Liver (tissue), 9 donors: ENCODE results near the gene PPP1R3A. TPM values are rescaled to one million over a fixed set of nuclear protein-coding genes. Genes with fewer than 3 reads are reported as not detected.

ENCODE experiments used
- DNase-seq: peaks from one replicate; pipeline ENCODE4 v3.0.0-alpha.2; 2017; ENCODE audit warnings: low spot score
- H3K27ac ChIP-seq, 2 donors: one replicate each; pipeline ENCODE4 v1.7.0; 2013; ENCODE audit warnings: inconsistent platforms in 2 of 2, low read length in 2 of 2, control low read depth in 1 of 2, low read depth in 1 of 2, mild to moderate bottlenecking in 1 of 2
- H3K27me3 ChIP-seq, 4 donors: one replicate each; pipeline versions ENCODE4 v1.6.1 to v1.7.0; 2013; ENCODE audit warnings: low read length in 3 of 4, inconsistent platforms in 1 of 4, mild to moderate bottlenecking in 1 of 4, moderate library complexity in 1 of 4; ENCODE audit not compliant: control insufficient read depth in 4 of 4, insufficient read depth in 4 of 4
- H3K36me3 ChIP-seq, 4 donors: one replicate each; pipeline versions ENCODE4 v1.6.1 to v1.7.0; 2013; ENCODE audit warnings: low read length in 3 of 4, mild to moderate bottlenecking in 3 of 4, low read depth in 1 of 4, moderate library complexity in 1 of 4; ENCODE audit not compliant: control insufficient read depth in 4 of 4, insufficient read depth in 3 of 4
- H3K4me1 ChIP-seq, 4 donors: one replicate each; pipeline versions ENCODE4 v1.6.1 to v1.7.0; 2013; ENCODE audit warnings: low read length in 3 of 4, mild to moderate bottlenecking in 3 of 4, moderate library complexity in 1 of 4; ENCODE audit not compliant: control insufficient read depth in 4 of 4, insufficient read depth in 4 of 4
- H3K4me3 ChIP-seq, 3 donors: one replicate each; pipeline versions ENCODE4 v1.6.1 to v1.7.0; 2013; ENCODE audit warnings: low read length in 3 of 3, control low read depth in 1 of 3, low read depth in 1 of 3, mild to moderate bottlenecking in 1 of 3
- H3K9ac ChIP-seq, 2 donors: one replicate each; pipeline ENCODE4 v1.7.0; 2013; ENCODE audit warnings: low read length in 2 of 2, mild to moderate bottlenecking in 2 of 2, moderate library complexity in 2 of 2, control low read depth in 1 of 2, low read depth in 1 of 2
- H3K9me3 ChIP-seq, 4 donors: one replicate each; pipeline versions ENCODE4 v1.6.1 to v1.7.0; 2013; ENCODE audit warnings: low read length in 3 of 4; ENCODE audit not compliant: control insufficient read depth in 4 of 4
- EGR1 ChIP-seq, 2 donors: IDR thresholded peaks; 2 replicates each; pipeline ENCODE4 v1.6.1; 2016 to 2018; ENCODE audit warnings: antibody characterized with exemption in 2 of 2, low read depth in 2 of 2
- FOXA1 ChIP-seq: IDR thresholded peaks from 2 replicates; pipeline ENCODE4 v1.6.1; 2016; ENCODE audit warnings: antibody characterized with exemption
- FOXA2 ChIP-seq: IDR thresholded peaks from 2 replicates; pipeline ENCODE4 v1.6.1; 2016; ENCODE audit warnings: antibody characterized with exemption
- GABPA ChIP-seq, 2 donors: IDR thresholded peaks in 1 of 2; conservative IDR thresholded peaks in 1 of 2; 2 replicates each; pipeline ENCODE4 v1.6.1; 2016; ENCODE audit warnings: antibody characterized with exemption in 2 of 2, mild to moderate bottlenecking in 1 of 2, moderate library complexity in 1 of 2
- HNF4A ChIP-seq, 2 donors: conservative IDR thresholded peaks; 2 replicates each; pipeline ENCODE4 v1.6.1; 2016; ENCODE audit warnings: antibody characterized with exemption in 2 of 2, mild to moderate bottlenecking in 2 of 2
- JUND ChIP-seq, 2 donors: IDR thresholded peaks; 2 replicates each; pipeline ENCODE4 v1.6.1; 2016; ENCODE audit warnings: antibody characterized with exemption in 2 of 2
- MAX ChIP-seq: IDR thresholded peaks from 2 replicates; pipeline ENCODE4 v1.6.1; 2016; ENCODE audit warnings: antibody characterized with exemption
- NR2F2 ChIP-seq: IDR thresholded peaks from 2 replicates; pipeline ENCODE4 v1.6.1; 2016; ENCODE audit warnings: antibody characterized with exemption
- RAD21 ChIP-seq, 2 donors: IDR thresholded peaks; 2 replicates each; pipeline ENCODE4 v1.6.1; 2016; ENCODE audit warnings: antibody characterized with exemption in 2 of 2, mild to moderate bottlenecking in 2 of 2
- REST ChIP-seq: IDR thresholded peaks from 2 replicates; pipeline ENCODE4 v1.6.1; 2016; ENCODE audit warnings: antibody characterized with exemption, mild to moderate bottlenecking
- RXRA ChIP-seq, 2 donors: IDR thresholded peaks; 2 replicates each; pipeline ENCODE4 v1.6.1; 2017 to 2018; ENCODE audit warnings: antibody characterized with exemption in 2 of 2, mild to moderate bottlenecking in 1 of 2
- SP1 ChIP-seq: IDR thresholded peaks from 2 replicates; pipeline ENCODE4 v1.6.1; 2018; ENCODE audit warnings: antibody characterized with exemption, mild to moderate bottlenecking
- TAF1 ChIP-seq: conservative IDR thresholded peaks from 2 replicates; pipeline ENCODE4 v1.6.1; 2016; ENCODE audit warnings: antibody characterized with exemption, mild to moderate bottlenecking
- YY1 ChIP-seq: IDR thresholded peaks from 2 replicates; pipeline ENCODE4 v1.6.1; 2016; ENCODE audit warnings: antibody characterized with exemption, mild to moderate bottlenecking
- ZBTB33 ChIP-seq: IDR thresholded peaks from 2 replicates; pipeline ENCODE4 v1.6.1; 2016; ENCODE audit warnings: antibody characterized with exemption
- WGBS: extraction: QIAGEN DNeasy Blood & Tissue Kit; methylation state at CpG from one replicate; pipeline ENCODE4 v1.1.7; 2013; 5-methylcytosine and 5-hydroxymethylcytosine counted together
- polyA plus RNA-seq, 2 donors: library from polyadenylated mRNA; stranded (reverse) in 1 of 2; unstranded in 1 of 2; fragments of 200-250 nt in 1 of 2; fragments of >200 nt in 1 of 2; fragmentation: Nextera tagmentation in 1 of 2; extraction: Ambion mirVana in 1 of 2; gene quantifications; one replicate each; pipeline versions ENCODE4 v1.2.1 to v1.2.3, GENCODE V29; 2013 to 2015
- total RNA-seq, 2 donors: library from RNA; depleted of rRNA; stranded (reverse); fragments of >200 nt; gene quantifications; one replicate each; pipeline ENCODE4 v1.2.3, GENCODE V29; 2014
- TF ChIP-seq, protein P1 (sequence below): IDR thresholded peaks from 2 replicates; pipeline ENCODE4 v1.6.1; 2016; ENCODE audit warnings: antibody characterized with exemption
- TF ChIP-seq, protein P2 (sequence below): fragments of 150-350 bp; IDR thresholded peaks from 2 replicates; pipeline ENCODE4 v1.5.1; 2017; ENCODE audit warnings: improper control_type of control experiment, low read depth, low read length; ENCODE audit not compliant: missing input control
- donor health status: healthy.
- donor health status: healthy.
- donor health status: healthy.
- donor health status: healthy.
- donor health status: healthy.

The PPP1R3A gene
- total and polyA plus RNA-seq, 4 donors = not detected

GRCh38 chr7:113917840-113918239 lies 969 bp downstream of the PPP1R3A start:
- Histone ChIP-seq H3K36me3 (no peaks in the 10 kb centered on the region), H3K9ac (no peak overlapping the region), H3K4me3 (no peak overlapping the region), H3K9me3 (no peaks in the 10 kb centered on the region), H3K27me3 (no peaks in the 10 kb centered on the region), H3K4me1 (no peaks in the 10 kb centered on the region), H3K27ac (no peak overlapping the region)
- TF ChIP-seq REST (no peak), RAD21 (IDR thresholded peaks at IDR 0.05) (no peak), YY1 (no peak), ZBTB33 (no peak), NR2F2 (no peak), RXRA (IDR thresholded peaks at IDR 0.05) (no peak), FOXA2 (no peak), SP1 (no peak), TAF1 (no peak), JUND (IDR thresholded peaks at IDR 0.05) (no peak), HNF4A (conservative IDR thresholded peaks at IDR 0.05) (no peak)
- TF ChIP-seq, protein P1, sequence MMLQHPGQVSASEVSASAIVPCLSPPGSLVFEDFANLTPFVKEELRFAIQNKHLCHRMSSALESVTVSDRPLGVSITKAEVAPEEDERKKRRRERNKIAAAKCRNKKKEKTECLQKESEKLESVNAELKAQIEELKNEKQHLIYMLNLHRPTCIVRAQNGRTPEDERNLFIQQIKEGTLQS = no peak
- no peak for DNase-seq
- 17% methylated on average over 1 of the region's 1 CpG for WGBS

GRCh38 chr7:113915956-113916355 lies 2.9 kb downstream of the PPP1R3A start:
- DNase-seq = no peak
- TF ChIP-seq, protein P2, sequence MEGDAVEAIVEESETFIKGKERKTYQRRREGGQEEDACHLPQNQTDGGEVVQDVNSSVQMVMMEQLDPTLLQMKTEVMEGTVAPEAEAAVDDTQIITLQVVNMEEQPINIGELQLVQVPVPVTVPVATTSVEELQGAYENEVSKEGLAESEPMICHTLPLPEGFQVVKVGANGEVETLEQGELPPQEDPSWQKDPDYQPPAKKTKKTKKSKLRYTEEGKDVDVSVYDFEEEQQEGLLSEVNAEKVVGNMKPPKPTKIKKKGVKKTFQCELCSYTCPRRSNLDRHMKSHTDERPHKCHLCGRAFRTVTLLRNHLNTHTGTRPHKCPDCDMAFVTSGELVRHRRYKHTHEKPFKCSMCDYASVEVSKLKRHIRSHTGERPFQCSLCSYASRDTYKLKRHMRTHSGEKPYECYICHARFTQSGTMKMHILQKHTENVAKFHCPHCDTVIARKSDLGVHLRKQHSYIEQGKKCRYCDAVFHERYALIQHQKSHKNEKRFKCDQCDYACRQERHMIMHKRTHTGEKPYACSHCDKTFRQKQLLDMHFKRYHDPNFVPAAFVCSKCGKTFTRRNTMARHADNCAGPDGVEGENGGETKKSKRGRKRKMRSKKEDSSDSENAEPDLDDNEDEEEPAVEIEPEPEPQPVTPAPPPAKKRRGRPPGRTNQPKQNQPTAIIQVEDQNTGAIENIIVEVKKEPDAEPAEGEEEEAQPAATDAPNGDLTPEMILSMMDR = no peak
- TF ChIP-seq HNF4A (conservative IDR thresholded peaks at IDR 0.05) = no peak
- no peak for TF ChIP-seq SP1
- no peak for TF ChIP-seq EGR1 (IDR thresholded peaks at IDR 0.05; ENCODE audit: low read depth in 2 of 2)
- TF ChIP-seq FOXA1 = no peak
- TF ChIP-seq MAX = no peak
- TF ChIP-seq YY1 = no peak
- TF ChIP-seq FOXA2 = no peak
- TF ChIP-seq GABPA (IDR thresholded peaks at IDR 0.05 in 1 of 2, conservative IDR thresholded peaks at IDR 0.05 in 1 of 2) = no peak
- TF ChIP-seq TAF1 = no peak
- no peak for TF ChIP-seq ZBTB33
- TF ChIP-seq RXRA (IDR thresholded peaks at IDR 0.05) = no peak
- Histone ChIP-seq H3K27me3 (no peaks in the 10 kb centered on the region), H3K27ac (no peak overlapping the region), H3K9ac (no peak overlapping the region), H3K4me3 (no peak overlapping the region), H3K36me3 (no peaks in the 10 kb centered on the region), H3K4me1 (no peaks in the 10 kb centered on the region), H3K9me3 (no peaks in the 10 kb centered on the region)
- WGBS = 65% methylated on average over 2 of the region's 2 CpGs
